ENCODE measurements around the gene ADH7. TPM values are rescaled to one million over a fixed set of nuclear protein-coding genes. Genes with fewer than 3 reads are reported as not detected.

Gene ADH7
- total RNA-seq (2022; extraction: Qiagen RNA extraction): not detected in 5 replicates

DNA sequence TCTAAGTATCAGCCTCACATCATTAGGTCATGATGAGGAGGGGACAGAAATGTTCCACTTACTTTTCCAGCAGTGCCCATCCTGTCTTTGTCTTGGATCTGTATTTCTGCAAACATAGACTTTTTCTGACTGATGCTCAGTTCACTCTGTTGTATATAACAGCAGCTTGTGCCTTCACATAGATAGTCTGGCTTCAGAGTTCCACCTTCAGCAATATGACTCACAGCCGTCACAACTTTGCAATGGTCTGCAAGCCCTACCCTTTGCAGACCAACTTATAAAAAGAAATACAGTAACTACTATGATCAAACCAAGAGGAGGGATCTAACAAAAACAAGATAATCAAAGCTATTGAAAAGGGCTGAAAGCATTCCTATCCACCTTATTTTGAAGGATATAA is at the start of gene ADH7:
Gene ADH7 (minus strand): TSS at position 189 of the 400 bp plus-strand sequence. CDS start 109 bp downstream, at position 80.

Other genes with a start within 250 kb of the ADH7 start
- not detected in 5 replicates for gene ADH6, start 216.1 kb downstream of the ADH7 start, total RNA-seq (2022; extraction: Qiagen RNA extraction)
- not detected in 5 replicates for gene ADH1A, start 144.4 kb downstream of the ADH7 start, total RNA-seq (2022; extraction: Qiagen RNA extraction)
- not detected in 5 replicates for gene ADH1B, start 113.9 kb downstream of the ADH7 start, total RNA-seq (2022; extraction: Qiagen RNA extraction)
- not detected in 5 replicates for gene ADH1C, start 82.6 kb downstream of the ADH7 start, total RNA-seq (2022; extraction: Qiagen RNA extraction)
- not detected in 5 replicates for gene C4orf17, start 75.7 kb upstream of the ADH7 start, total RNA-seq (2022; extraction: Qiagen RNA extraction)
- 2.9 to 5.2 TPM (median 3.7 TPM) in 5 replicates for gene TRMT10A, start 128.7 kb upstream of the ADH7 start, total RNA-seq (2022; extraction: Qiagen RNA extraction)
- not detected in 5 replicates for gene MTTP, start 139.5 kb upstream of the ADH7 start, total RNA-seq (2022; extraction: Qiagen RNA extraction)
- not detected in 5 replicates for gene C4orf54, start 222.5 kb upstream of the ADH7 start, total RNA-seq (2022; extraction: Qiagen RNA extraction)